HepG2 (cell line): ENCODE results near the gene NEGR1. TPM values are rescaled to one million over a fixed set of nuclear protein-coding genes. Genes with fewer than 3 reads are reported as not detected.

Source experiments
- ATAC-seq: fragments of 200-7000 bp; cut with Tn5 transposase; 3 replicates; pipeline ENCODE4 v1.9.1; 2020; ENCODE audit warnings: mild to moderate bottlenecking, moderate library complexity
- BruUV-seq: library from RNA; stranded (reverse); fragments of 400-500 nt; replicated peaks from 2 replicates; lab custom pipeline; 2021; lab: Mats Ljungman, UMichigan
- CTCF ChIA-PET: fragments of 300-600 bp; formaldehyde crosslinking; extraction: SDS; loops from one replicate; lab custom pipeline; 2021; ENCODE audit warnings: low total read pairs, inconsistent platforms, low intra/inter-chr PET ratio; lab: Yijun Ruan, JAX
- POLR2A ChIA-PET: fragments of 350-600 bp; sonication (Branson Sonifier 250); formaldehyde crosslinking; loops from one replicate; lab custom pipeline; 2020; ENCODE audit warnings: antibody characterized with exemption, inconsistent platforms; lab: Yijun Ruan, JAX
- DNase-seq: peaks from one replicate; pipeline ENCODE4 v3.0.0-alpha.2; 2015; ENCODE audit warnings: low spot score
- FAIRE-seq: peaks from 3 replicates; lab custom pipeline; 2011; peaks lifted over from hg19 to GRCh38; lab: Jason Lieb, UNC
- H2AFZ ChIP-seq: one replicate; pipeline ENCODE4 v1.6.1; 2011; ENCODE audit warnings: low read length, inconsistent platforms
- H3K27ac ChIP-seq: fragments of 300-600 bp; 3 replicates; pipeline ENCODE4 v1.8.0; 2011; ENCODE audit warnings: mixed run types, mild to moderate bottlenecking, mixed read lengths, low read length, inconsistent platforms; ENCODE audit not compliant: insufficient read depth; ENCODE audit errors: extremely low read length
- H3K27me3 ChIP-seq, 2 experiments: fragments of 200-600 bp in 1 of 2; 2 replicates in 1 of 2; 3 replicates in 1 of 2; pipeline versions ENCODE4 v1.6.0 to v1.8.0; 2011; ENCODE audit warnings: low read length in 2 of 2, mild to moderate bottlenecking in 2 of 2, moderate library complexity in 2 of 2, inconsistent platforms in 1 of 2; ENCODE audit not compliant: insufficient read depth in 2 of 2, control insufficient read depth in 1 of 2
- H3K36me3 ChIP-seq, 2 experiments: fragments of 200-600 bp in 1 of 2; replicated peaks in 1 of 2; 2 replicates in 1 of 2; 3 replicates in 1 of 2; pipeline versions ENCODE4 v1.5.1 to v1.8.0; 2011; ENCODE audit warnings: low read length in 2 of 2, inconsistent platforms in 1 of 2; ENCODE audit not compliant: insufficient read depth in 2 of 2, control insufficient read depth in 1 of 2
- H3K4me1 ChIP-seq: 2 replicates; pipeline ENCODE4 v1.5.1; 2012; ENCODE audit warnings: low read length, inconsistent platforms; ENCODE audit not compliant: insufficient read depth
- H3K4me2 ChIP-seq: 2 replicates; pipeline ENCODE4 v1.6.0; 2011; ENCODE audit warnings: low read depth, low read length, inconsistent platforms
- H3K4me3 ChIP-seq, 3 experiments: fragments of 200-600 bp in 1 of 3; sonication (generic), shearing (Covaris generic) in 1 of 3; replicated peaks in 1 of 3; 2 replicates each; pipeline ENCODE4 v1.5.1; 2011 to 2016; ENCODE audit warnings: low read length in 3 of 3, inconsistent platforms in 2 of 3, low read depth in 2 of 3, mild to moderate bottlenecking in 2 of 3, control low read depth in 1 of 3, mixed read lengths in 1 of 3; ENCODE audit not compliant: insufficient read depth in 1 of 3
- H3K79me2 ChIP-seq: one replicate; pipeline ENCODE4 v1.6.1; 2011; ENCODE audit warnings: low read length, inconsistent platforms; ENCODE audit not compliant: insufficient read depth
- H3K9ac ChIP-seq: 2 replicates; pipeline ENCODE4 v1.6.0; 2011; ENCODE audit warnings: mild to moderate bottlenecking, low read depth, low read length, inconsistent platforms; ENCODE audit not compliant: insufficient read depth
- H3K9me3 ChIP-seq: 2 replicates; pipeline ENCODE4 v1.5.1; 2012; ENCODE audit warnings: mild to moderate bottlenecking, low read length
- H4K20me1 ChIP-seq: 2 replicates; pipeline ENCODE4 v1.6.0; 2011; ENCODE audit warnings: inconsistent platforms, mild to moderate bottlenecking, low read length, moderate library complexity; ENCODE audit not compliant: insufficient read depth
- EHMT2 ChIP-seq: fragments of 200-600 bp; sonication (generic); IDR thresholded peaks from 2 replicates; pipeline ENCODE4 v1.7.0; 2017; ENCODE audit warnings: antibody characterized with exemption, low read depth, low read length, borderline replicate concordance
- MAFF ChIP-seq: IDR thresholded peaks from 2 replicates; pipeline ENCODE4 v1.6.1; 2011; ENCODE audit warnings: low read depth, low read length, improper control_type of control experiment
- MAFK ChIP-seq, 2 experiments: IDR thresholded peaks in 1 of 2; conservative IDR thresholded peaks in 1 of 2; 2 replicates each; pipeline ENCODE4 v1.6.1; 2011; ENCODE audit warnings: improper control_type of control experiment in 2 of 2, low read length in 2 of 2
- MYC ChIP-seq: sonication (generic); formaldehyde crosslinking; IDR thresholded peaks from 2 replicates; pipeline ENCODE4 v1.9.0; 2021; ENCODE audit warnings: missing genetic modification reagents, borderline replicate concordance
- NFAT5 ChIP-seq: sonication (generic); formaldehyde crosslinking; IDR thresholded peaks from 2 replicates; pipeline ENCODE4 v1.4.0; 2020; ENCODE audit warnings: missing genetic modification reagents
- ZNF121 ChIP-seq: sonication (generic); formaldehyde crosslinking; IDR thresholded peaks from 2 replicates; pipeline ENCODE4 v1.5.0; 2020; ENCODE audit warnings: mild to moderate bottlenecking, missing genetic modification reagents
- ZNF644 ChIP-seq: IDR thresholded peaks from 2 replicates; pipeline ENCODE4 v1.6.1; 2016; ENCODE audit warnings: low read depth
- ZSCAN31 ChIP-seq: sonication (generic); formaldehyde crosslinking; IDR thresholded peaks from 2 replicates; pipeline ENCODE4 v1.5.0; 2020; ENCODE audit warnings: low read depth, mild to moderate bottlenecking, missing genetic modification reagents
- WGBS: methylation state at CpG from one replicate; pipeline ENCODE4 v1.1.6; 2017; ENCODE audit warnings: low lambda C conversion rate; 5-methylcytosine and 5-hydroxymethylcytosine counted together
- in situ Hi-C: cut with HindIII; loops from 2 replicates; pipeline ENCODE4 v1.10.0; 2017; ENCODE audit warnings: low pct_unique_long_range_greater_than_20kb; ENCODE audit not compliant: extremely low pct_ligation_motif_present
- intact Hi-C: fragments of 100-400 bp; cut with micrococcal nuclease; formaldehyde crosslinking; loops from one replicate; pipeline ENCODE4 v1.10.0; 2022; ENCODE audit not compliant: unreplicated experiment
- polyA plus RNA-seq, 8 experiments: library from polyadenylated mRNA; depleted of rRNA in 3 of 8; stranded (reverse) in 7 of 8; unstranded in 1 of 8; fragments of >200 nt; fragmentation: Illumina TruSeq in 4 of 8; extraction: Trizol in 4 of 8; gene quantifications; 2 replicates each; pipeline versions ENCODE4 v1.2.1 to v1.2.3, GENCODE V29; 2011 to 2016; ENCODE audit warnings: low read depth in 4 of 8, missing spikeins in 1 of 8, mixed read lengths in 1 of 8; ENCODE audit not compliant: insufficient read depth in 1 of 8
- total RNA-seq, 5 experiments: library from RNA; depleted of rRNA; stranded (reverse); fragments of >200 nt; fragmentation: Illumina TruSeq; extraction: Trizol; gene quantifications; 2 replicates each; pipeline ENCODE4 v1.2.3, GENCODE V29; 2016; ENCODE audit warnings: low read depth in 1 of 5
- TF ChIP-seq, protein P1 (sequence below): sonication (generic); formaldehyde crosslinking; IDR thresholded peaks from 2 replicates; pipeline ENCODE4 v1.5.0; 2020; ENCODE audit warnings: mild to moderate bottlenecking, low read depth, missing genetic modification reagents, borderline replicate concordance
- TF ChIP-seq, protein P2 (sequence below): fragments of 450-650 bp; IDR thresholded peaks from 2 replicates; pipeline ENCODE4 v1.6.1; 2017

NEGR1 gene
- total and polyA plus RNA-seq, 2 of the 13 experiments (the other 11 are each of a cell fraction or from before 2014, with no cell fraction given), result not detected

DNA sequence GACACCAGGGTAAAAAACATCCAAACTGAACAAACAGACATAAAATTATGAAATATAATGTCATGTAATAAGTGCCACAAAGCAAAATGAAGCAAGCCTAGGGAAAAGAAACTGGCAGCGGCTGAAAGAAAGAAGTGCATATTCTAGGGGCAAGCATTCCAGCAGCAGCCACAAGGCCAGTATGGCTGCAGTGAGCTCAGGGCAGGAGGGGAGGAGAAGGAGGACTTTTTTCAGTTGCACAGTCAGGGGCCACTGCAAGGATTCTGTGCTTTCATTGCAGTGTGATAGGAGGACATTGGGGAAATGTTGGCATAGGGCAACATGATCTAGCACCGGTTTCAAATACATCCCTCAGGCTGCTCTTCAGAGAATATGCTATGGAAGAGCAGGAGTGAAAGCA, 263.8 kb downstream of the NEGR1 start (continued):
- TF ChIP-seq NFAT5 (CRISPR knock-in tag), result no peak
- no peak for TF ChIP-seq EHMT2
- TF ChIP-seq MYC, result no peak
- TF ChIP-seq, protein P1, sequence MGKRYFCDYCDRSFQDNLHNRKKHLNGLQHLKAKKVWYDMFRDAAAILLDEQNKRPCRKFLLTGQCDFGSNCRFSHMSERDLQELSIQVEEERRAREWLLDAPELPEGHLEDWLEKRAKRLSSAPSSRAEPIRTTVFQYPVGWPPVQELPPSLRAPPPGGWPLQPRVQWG, result no peak
- TF ChIP-seq ZNF121 (CRISPR knock-in tag), result no peak
- no peak for TF ChIP-seq ZNF644 (CRISPR knock-in tag)
- TF ChIP-seq ZSCAN31 (CRISPR knock-in tag), result no peak
- TF ChIP-seq, all 625 proteins: peak for 0

DNA sequence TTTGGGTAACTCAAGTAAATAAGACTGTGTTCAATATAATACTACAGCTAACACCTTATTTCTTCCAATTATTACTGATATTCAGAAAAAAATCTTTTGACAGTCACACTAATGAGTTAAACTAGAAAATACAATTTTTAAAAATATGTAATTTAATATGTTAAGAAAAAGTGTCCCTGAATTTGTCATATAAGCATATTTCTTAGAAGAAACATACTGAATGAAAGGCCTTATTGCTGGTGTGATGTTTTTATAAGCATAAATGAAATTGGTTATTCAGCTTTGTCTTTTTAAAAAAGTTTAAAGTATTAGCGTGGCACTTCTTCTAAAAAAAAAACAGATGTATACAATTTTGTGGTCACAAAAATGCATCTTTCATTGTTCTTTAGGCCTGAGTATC, 267.3 kb downstream of the NEGR1 start:
- no peak for FAIRE-seq
- ChIA-PET CTCF (no interaction called here), POLR2A (no interaction called here)

More for the DNA sequence above, 267.3 kb downstream of the NEGR1 start:
- in situ Hi-C loops (no loop called here), intact Hi-C loops (no loop called here)
- BruUV-seq, result no TSS peak
- no peak overlapping the region for H3K27ac ChIP-seq
- DNase-seq (no peak), ATAC-seq (no peak)
- H3K9me3 ChIP-seq, result no peaks in the 10 kb centered on the region
- H4K20me1 ChIP-seq, result no peaks in the 10 kb centered on the region
- no peak overlapping the region for H3K9ac ChIP-seq
- H2AFZ ChIP-seq, result no peak overlapping the region
- H3K36me3 ChIP-seq, result no peaks in the 10 kb centered on the region
- H3K4me3 ChIP-seq, result no peak overlapping the region
- no peak overlapping the region for H3K4me2 ChIP-seq
- H3K79me2 ChIP-seq, result no peaks in the 10 kb centered on the region
- 42% methylated on average over 1 of the region's 1 CpG for WGBS
- H3K27me3 ChIP-seq, result no peaks in the 10 kb centered on the region
- peak; percentile 65 for TF ChIP-seq MAFF
- peak; percentile 69 to 80 for TF ChIP-seq MAFK (conservative IDR thresholded peaks at IDR 0.05 in 1 of 2, IDR thresholded peaks at IDR 0.05 in 1 of 2; ENCODE audit: low read length in 2 of 2)
- TF ChIP-seq, protein P2, sequence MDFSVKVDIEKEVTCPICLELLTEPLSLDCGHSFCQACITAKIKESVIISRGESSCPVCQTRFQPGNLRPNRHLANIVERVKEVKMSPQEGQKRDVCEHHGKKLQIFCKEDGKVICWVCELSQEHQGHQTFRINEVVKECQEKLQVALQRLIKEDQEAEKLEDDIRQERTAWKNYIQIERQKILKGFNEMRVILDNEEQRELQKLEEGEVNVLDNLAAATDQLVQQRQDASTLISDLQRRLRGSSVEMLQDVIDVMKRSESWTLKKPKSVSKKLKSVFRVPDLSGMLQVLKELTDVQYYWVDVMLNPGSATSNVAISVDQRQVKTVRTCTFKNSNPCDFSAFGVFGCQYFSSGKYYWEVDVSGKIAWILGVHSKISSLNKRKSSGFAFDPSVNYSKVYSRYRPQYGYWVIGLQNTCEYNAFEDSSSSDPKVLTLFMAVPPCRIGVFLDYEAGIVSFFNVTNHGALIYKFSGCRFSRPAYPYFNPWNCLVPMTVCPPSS, result no peak
- no peaks in the 10 kb centered on the region for H3K4me1 ChIP-seq
